SK-N-SH treated with all-trans-retinoic acid at 6 μM for 48 hours (cell line): Measurements from ENCODE around the gene AGBL5.

ENCODE experiments used
- ATAC-seq: fragments of 200-7000 bp; cut with Tn5 transposase; 3 replicates; pipeline ENCODE4 v1.9.1; 2020; ENCODE audit warnings: mild to moderate bottlenecking, moderate library complexity
- BACH2 ChIP-seq: fragments of 250-450 bp; sonication (Bioruptor Pico); IDR thresholded peaks from 2 replicates; pipeline ENCODE4 v1.9.0; 2021; ENCODE audit warnings: mild to moderate bottlenecking, borderline replicate concordance
- CSDC2 ChIP-seq: fragments of 250-450 bp; sonication (Bioruptor Pico); IDR thresholded peaks from 2 replicates; pipeline ENCODE4 v1.5.0; 2020; ENCODE audit warnings: mild to moderate bottlenecking, moderate library complexity
- ESRRG ChIP-seq: fragments of 250-450 bp; sonication (Bioruptor Pico); IDR thresholded peaks from 2 replicates; pipeline ENCODE4 v1.6.1; 2021; ENCODE audit warnings: mild to moderate bottlenecking
- GLIS3 ChIP-seq: fragments of 250-450 bp; sonication (Bioruptor Pico); IDR thresholded peaks from 2 replicates; pipeline ENCODE4 v1.5.0; 2020; ENCODE audit warnings: mild to moderate bottlenecking, moderate library complexity
- ISL1 ChIP-seq: fragments of 250-450 bp; sonication (Bioruptor Pico); IDR thresholded peaks from 2 replicates; pipeline ENCODE4 v2.1.2; 2022; ENCODE audit warnings: mild to moderate bottlenecking, moderate library complexity
- OSR1 ChIP-seq: fragments of 250-450 bp; sonication (Bioruptor Pico); IDR thresholded peaks from 2 replicates; pipeline ENCODE4 v1.8.0; 2022; ENCODE audit warnings: moderate library complexity, mild to moderate bottlenecking, inconsistent platforms
- SNAI2 ChIP-seq: fragments of 250-450 bp; sonication (Bioruptor Pico); IDR thresholded peaks from 2 replicates; pipeline ENCODE4 v1.5.0; 2020; ENCODE audit warnings: mild to moderate bottlenecking, moderate library complexity
- TCF4 ChIP-seq: fragments of 250-450 bp; sonication (Bioruptor Pico); IDR thresholded peaks from 2 replicates; pipeline ENCODE4 v1.8.0; 2021; ENCODE audit warnings: mild to moderate bottlenecking, moderate library complexity, borderline replicate concordance
- TSHZ2 ChIP-seq: fragments of 250-450 bp; sonication (Bioruptor Pico); IDR thresholded peaks from 2 replicates; pipeline ENCODE4 v1.5.0; 2020; ENCODE audit warnings: mild to moderate bottlenecking, moderate library complexity
- ZFP3 ChIP-seq: fragments of 250-450 bp; sonication (Bioruptor Pico); IDR thresholded peaks from 2 replicates; pipeline ENCODE4 v1.5.0; 2020; ENCODE audit warnings: mild to moderate bottlenecking, moderate library complexity
- ZFP30 ChIP-seq: fragments of 450-650 bp; formaldehyde crosslinking; IDR thresholded peaks from 2 replicates; pipeline ENCODE4 v1.5.0; 2022; ENCODE audit warnings: mild to moderate bottlenecking, moderate library complexity
- ZNF565 ChIP-seq: fragments of 450-650 bp; formaldehyde crosslinking; conservative IDR thresholded peaks from 2 replicates; pipeline ENCODE4 v1.5.0; 2020; ENCODE audit warnings: low read depth, mild to moderate bottlenecking, moderate library complexity
- ZNF70 ChIP-seq: fragments of 450-650 bp; formaldehyde crosslinking; IDR thresholded peaks from 2 replicates; pipeline ENCODE4 v1.5.0; 2020; ENCODE audit warnings: mild to moderate bottlenecking, moderate library complexity
- TF ChIP-seq, protein P1 (sequence below): fragments of 250-450 bp; sonication (Bioruptor Pico); IDR thresholded peaks from 2 replicates; pipeline ENCODE4 v1.5.1; 2021; ENCODE audit warnings: mild to moderate bottlenecking, moderate library complexity
- TF ChIP-seq, protein P2 (sequence below): fragments of 250-450 bp; sonication (Bioruptor Pico); IDR thresholded peaks from 2 replicates; pipeline ENCODE4 v1.5.1; 2020; ENCODE audit warnings: low read depth, mild to moderate bottlenecking, moderate library complexity
- TF ChIP-seq, protein P3 (sequence below): fragments of 250-450 bp; sonication (Bioruptor Pico); IDR thresholded peaks from 2 replicates; pipeline ENCODE4 v1.8.0; 2020; ENCODE audit warnings: mild to moderate bottlenecking, moderate library complexity, borderline replicate concordance

The AGBL5 gene

GRCh38 chr2:27069961-27070618 lies 18.6 kb downstream of the AGBL5 start (continued):
- TF ChIP-seq, protein P1, sequence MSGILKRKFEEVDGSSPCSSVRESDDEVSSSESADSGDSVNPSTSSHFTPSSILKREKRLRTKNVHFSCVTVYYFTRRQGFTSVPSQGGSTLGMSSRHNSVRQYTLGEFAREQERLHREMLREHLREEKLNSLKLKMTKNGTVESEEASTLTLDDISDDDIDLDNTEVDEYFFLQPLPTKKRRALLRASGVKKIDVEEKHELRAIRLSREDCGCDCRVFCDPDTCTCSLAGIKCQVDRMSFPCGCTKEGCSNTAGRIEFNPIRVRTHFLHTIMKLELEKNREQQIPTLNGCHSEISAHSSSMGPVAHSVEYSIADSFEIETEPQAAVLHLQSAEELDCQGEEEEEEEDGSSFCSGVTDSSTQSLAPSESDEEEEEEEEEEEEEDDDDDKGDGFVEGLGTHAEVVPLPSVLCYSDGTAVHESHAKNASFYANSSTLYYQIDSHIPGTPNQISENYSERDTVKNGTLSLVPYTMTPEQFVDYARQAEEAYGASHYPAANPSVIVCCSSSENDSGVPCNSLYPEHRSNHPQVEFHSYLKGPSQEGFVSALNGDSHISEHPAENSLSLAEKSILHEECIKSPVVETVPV (CRISPR knock-in tag): no peak

GRCh38 chr2:27070653-27071276 lies 19.3 kb downstream of the AGBL5 start:
- peak; percentile 0; the same call in 2 of the 3 replicates for ATAC-seq

GRCh38 chr2:27071277-27071989 lies 20.0 kb downstream of the AGBL5 start, which contains the start of gene OST4:
OST4 (minus strand) TSS chr2:27071654.
- ATAC-seq: peak; percentile 87
- TF ChIP-seq BACH2 (no peak), ISL1 (CRISPR knock-in tag) (no peak), TSHZ2 (no peak), ZNF565 (CRISPR knock-in tag) (no peak), ZFP3 (CRISPR knock-in tag) (peak; percentile 81; the same call in 1 of the 2 replicates), ESRRG (no peak), OSR1 (CRISPR knock-in tag) (no peak)
- TF ChIP-seq, protein P2, sequence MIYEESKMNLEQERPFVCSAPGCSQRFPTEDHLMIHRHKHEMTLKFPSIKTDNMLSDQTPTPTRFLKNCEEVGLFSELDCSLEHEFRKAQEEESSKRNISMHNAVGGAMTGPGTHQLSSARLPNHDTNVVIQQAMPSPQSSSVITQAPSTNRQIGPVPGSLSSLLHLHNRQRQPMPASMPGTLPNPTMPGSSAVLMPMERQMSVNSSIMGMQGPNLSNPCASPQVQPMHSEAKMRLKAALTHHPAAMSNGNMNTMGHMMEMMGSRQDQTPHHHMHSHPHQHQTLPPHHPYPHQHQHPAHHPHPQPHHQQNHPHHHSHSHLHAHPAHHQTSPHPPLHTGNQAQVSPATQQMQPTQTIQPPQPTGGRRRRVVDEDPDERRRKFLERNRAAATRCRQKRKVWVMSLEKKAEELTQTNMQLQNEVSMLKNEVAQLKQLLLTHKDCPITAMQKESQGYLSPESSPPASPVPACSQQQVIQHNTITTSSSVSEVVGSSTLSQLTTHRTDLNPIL (CRISPR knock-in tag): no peak
- TF ChIP-seq, all 23 proteins: peak for 1

More at GRCh38 chr2:27070653-27071276, 19.3 kb downstream of the AGBL5 start:
- TF ChIP-seq GLIS3: no peak

DNA sequence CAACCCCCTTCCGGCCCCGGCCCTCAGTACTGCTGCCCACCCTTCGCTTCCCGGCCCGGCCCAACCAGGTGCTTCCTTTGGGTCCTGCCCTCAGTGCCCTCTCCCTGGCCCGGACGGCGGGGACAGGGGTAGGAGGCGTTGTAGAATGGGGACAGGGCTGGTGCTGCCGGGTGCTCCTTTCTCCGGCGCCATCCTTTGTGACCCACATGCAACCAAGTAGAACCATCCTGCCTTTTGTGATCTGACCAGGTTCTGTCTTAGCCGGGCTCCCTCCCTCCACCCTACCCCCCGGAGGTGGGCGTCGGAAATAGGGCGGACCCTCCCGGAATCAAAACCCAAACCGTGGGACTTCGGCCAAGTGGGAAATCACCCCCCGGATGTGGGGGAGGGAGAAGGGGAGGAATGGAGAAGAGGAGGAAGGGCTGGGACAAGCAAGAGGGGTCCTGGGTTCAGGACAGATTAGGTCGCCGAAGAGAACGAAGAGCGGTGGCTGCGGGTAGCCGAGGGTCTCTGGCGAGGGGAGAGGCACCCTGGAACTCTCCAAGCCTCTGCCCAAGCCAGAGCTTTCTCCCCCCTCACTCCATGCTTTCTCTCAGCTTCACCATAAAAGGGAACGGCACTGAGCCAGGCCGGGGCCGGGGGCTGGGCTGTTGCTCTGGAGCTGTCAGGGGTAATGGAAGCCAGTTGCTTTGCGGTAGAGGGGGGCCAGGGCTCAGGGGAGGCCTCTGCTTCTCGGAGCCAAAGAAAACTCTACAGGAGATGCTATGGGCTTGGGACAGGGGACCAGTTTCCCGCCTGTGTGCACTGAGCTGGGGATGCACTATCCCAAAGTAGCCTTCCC lies 20.7 kb downstream of the AGBL5 start:
- TF ChIP-seq ESRRG (no peak), GLIS3 (peak; percentile 11; the same call in 1 of the 2 replicates), ISL1 (CRISPR knock-in tag) (peak; percentile 19; the same call in 1 of the 2 replicates), ZNF70 (CRISPR knock-in tag) (peak; percentile 100), SNAI2 (CRISPR knock-in tag) (no peak), TSHZ2 (peak; percentile 48; the same call in 1 of the 2 replicates), CSDC2 (CRISPR knock-in tag) (no peak), ZFP30 (CRISPR knock-in tag) (no peak), TCF4 (CRISPR knock-in tag) (peak; percentile 81; the same call in 1 of the 2 replicates)
- TF ChIP-seq, protein P2 (CRISPR knock-in tag): no peak
- TF ChIP-seq, protein P3, sequence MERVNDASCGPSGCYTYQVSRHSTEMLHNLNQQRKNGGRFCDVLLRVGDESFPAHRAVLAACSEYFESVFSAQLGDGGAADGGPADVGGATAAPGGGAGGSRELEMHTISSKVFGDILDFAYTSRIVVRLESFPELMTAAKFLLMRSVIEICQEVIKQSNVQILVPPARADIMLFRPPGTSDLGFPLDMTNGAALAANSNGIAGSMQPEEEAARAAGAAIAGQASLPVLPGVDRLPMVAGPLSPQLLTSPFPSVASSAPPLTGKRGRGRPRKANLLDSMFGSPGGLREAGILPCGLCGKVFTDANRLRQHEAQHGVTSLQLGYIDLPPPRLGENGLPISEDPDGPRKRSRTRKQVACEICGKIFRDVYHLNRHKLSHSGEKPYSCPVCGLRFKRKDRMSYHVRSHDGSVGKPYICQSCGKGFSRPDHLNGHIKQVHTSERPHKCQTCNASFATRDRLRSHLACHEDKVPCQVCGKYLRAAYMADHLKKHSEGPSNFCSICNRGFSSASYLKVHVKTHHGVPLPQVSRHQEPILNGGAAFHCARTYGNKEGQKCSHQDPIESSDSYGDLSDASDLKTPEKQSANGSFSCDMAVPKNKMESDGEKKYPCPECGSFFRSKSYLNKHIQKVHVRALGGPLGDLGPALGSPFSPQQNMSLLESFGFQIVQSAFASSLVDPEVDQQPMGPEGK (CRISPR knock-in tag): peak; percentile 78
- peak; percentile 75 for ATAC-seq
